Left cardiac atrium (tissue), 2 donors: ENCODE results near the gene SMAD9. TPM values are rescaled to one million over a fixed set of nuclear protein-coding genes. Genes with fewer than 3 reads are reported as not detected.

Experiments
- total RNA-seq, 2 donors: library from RNA; stranded (reverse); fragmentation: NEBNext Ultra II Directional; extraction: Animal tissue kit (Norgen Biotek cat#: 25700); gene quantifications; one replicate each; pipeline ENCODE4 v1.2.1, GENCODE V29; 2021
- donor health status: DM: no; HTN: yes; CAD: no; lungs with severe emphysema.
- donor health status: DM: yes; HTN: yes; CAD: no.

The SMAD9 gene
- total RNA-seq, 2 donors from 2014 or later: 3.8 to 7.8 TPM

Other genes starting within 250 kb of the SMAD9 start
- under 1 TPM; 0.10 to 0.38 TPM for gene SERTM1, start 246.2 kb downstream of the SMAD9 start, total RNA-seq
- 1 to 10 TPM; 2.7 to 3.5 TPM for gene RFXAP, start 101.0 kb downstream of the SMAD9 start, total RNA-seq
- gene ALG5, start 79.1 kb upstream of the SMAD9 start, total RNA-seq: 10 to 100 TPM; 16.2 to 23.8 TPM
- 10 to 100 TPM; 24.2 to 24.8 TPM for gene EXOSC8, start 80.5 kb upstream of the SMAD9 start, total RNA-seq
- gene SUPT20H, start 139.4 kb upstream of the SMAD9 start, total RNA-seq: 10 to 100 TPM; 26.9 to 28.1 TPM
- not detected for gene CSNK1A1L, start 185.4 kb upstream of the SMAD9 start, total RNA-seq